ENCODE data around the gene MLX.
"Not testable (repeated sequence)": the region's sequence is repeated elsewhere in the genome, so short reads cannot be mapped to it uniquely, and the experiment has no call there.

Gene MLX

GRCh38 chr17:42545755-42546505 lies 21.0 kb upstream of the MLX start:
- not testable (repeated sequence) for H3K36me3 ChIP-seq (ENCODE audit: control insufficient read depth, insufficient read depth, low read length); H3K4me3 ChIP-seq (ENCODE audit: low read length); H3K4ac ChIP-seq (ENCODE audit: low read depth, low read length); H3K27ac ChIP-seq (ENCODE audit: low read depth, low read length); H4K8ac ChIP-seq (ENCODE audit: low read depth, low read length); H3K18ac ChIP-seq (ENCODE audit: low read length); H3K4me1 ChIP-seq (ENCODE audit: control insufficient read depth, low read depth, low read length); H2BK120ac ChIP-seq (ENCODE audit: low read depth, low read length); H2BK15ac ChIP-seq (replicated peaks; ENCODE audit: low read depth); H3K4me2 ChIP-seq (ENCODE audit: low read length); H4K5ac ChIP-seq (ENCODE audit: low read length); H3K23ac ChIP-seq (ENCODE audit: low read length); H2BK5ac ChIP-seq (ENCODE audit: low read length); DNase-seq; H3K79me2 ChIP-seq (ENCODE audit: control insufficient read depth, insufficient read depth, low read length); H3K27me3 ChIP-seq (ENCODE audit: insufficient read depth, low read length, poor library complexity); H3K9ac ChIP-seq (ENCODE audit: low read length); H2AK5ac ChIP-seq (ENCODE audit: low read length); H3K79me1 ChIP-seq (ENCODE audit: low read length); H3K56ac ChIP-seq (ENCODE audit: low read length)
- no CpG with 5 or more reads among the region's 9 CpGs for WGBS (ENCODE audit: extremely low coverage, insufficient coverage, low lambda C conversion rate)

GRCh38 chr17:42547001-42547461 lies 19.9 kb upstream of the MLX start:
- H3K56ac ChIP-seq (ENCODE audit: low read length), result no peak overlapping the region
- no peak overlapping the region for H2AK5ac ChIP-seq (ENCODE audit: low read length)
- H3K79me2 ChIP-seq (ENCODE audit: control insufficient read depth, insufficient read depth, low read length), result no peaks in the 10 kb centered on the region
- H2BK120ac ChIP-seq (ENCODE audit: low read depth, low read length), result no peak overlapping the region
- H3K4me3 ChIP-seq (ENCODE audit: low read length), result no peak overlapping the region
- no peak overlapping the region for H4K8ac ChIP-seq (ENCODE audit: low read depth, low read length)
- no peak overlapping the region for H3K23ac ChIP-seq (ENCODE audit: low read length)
- H3K4me2 ChIP-seq (ENCODE audit: low read length), result no peak overlapping the region
- H2BK15ac ChIP-seq (replicated peaks; ENCODE audit: low read depth), result no peak overlapping the region
- DNase-seq, result no peak
- H2BK5ac ChIP-seq (ENCODE audit: low read length), result no peak overlapping the region
- H3K36me3 ChIP-seq (ENCODE audit: control insufficient read depth, insufficient read depth, low read length), result no peaks in the 10 kb centered on the region
- no peaks in the 10 kb centered on the region for H3K79me1 ChIP-seq (ENCODE audit: low read length)
- no peaks in the 10 kb centered on the region for H3K4me1 ChIP-seq (ENCODE audit: control insufficient read depth, low read depth, low read length)
- H3K18ac ChIP-seq (ENCODE audit: low read length), result no peak overlapping the region
- H3K9ac ChIP-seq (ENCODE audit: low read length), result no peak overlapping the region
- no peaks in the 10 kb centered on the region for H3K27me3 ChIP-seq (ENCODE audit: insufficient read depth, low read length, poor library complexity)
- H4K5ac ChIP-seq (ENCODE audit: low read length), result no peak overlapping the region
- no peak overlapping the region for H3K27ac ChIP-seq (ENCODE audit: low read depth, low read length)
- no CpG with 5 or more reads among the region's 23 CpGs for WGBS (ENCODE audit: extremely low coverage, insufficient coverage, low lambda C conversion rate)
- no peak overlapping the region for H3K4ac ChIP-seq (ENCODE audit: low read depth, low read length)

GRCh38 chr17:42547698-42548069 lies 19.2 kb upstream of the MLX start:
- Histone ChIP-seq H3K36me3 (ENCODE audit: control insufficient read depth, insufficient read depth, low read length) (no peaks in the 10 kb centered on the region), H3K4me1 (ENCODE audit: control insufficient read depth, low read depth, low read length) (no peaks in the 10 kb centered on the region), H2BK5ac (ENCODE audit: low read length) (no peak overlapping the region), H4K5ac (ENCODE audit: low read length) (no peak overlapping the region), H4K8ac (ENCODE audit: low read depth, low read length) (no peak overlapping the region), H2AK5ac (ENCODE audit: low read length) (no peak overlapping the region), H3K23ac (ENCODE audit: low read length) (no peak overlapping the region), H3K27me3 (ENCODE audit: insufficient read depth, low read length, poor library complexity) (no peaks in the 10 kb centered on the region), H3K79me1 (ENCODE audit: low read length) (no peaks in the 10 kb centered on the region), H3K18ac (ENCODE audit: low read length) (no peak overlapping the region), H2BK15ac (replicated peaks; ENCODE audit: low read depth) (no peak overlapping the region), H3K27ac (ENCODE audit: low read depth, low read length) (no peak overlapping the region), H3K4ac (ENCODE audit: low read depth, low read length) (no peak overlapping the region), H3K4me3 (ENCODE audit: low read length) (no peak overlapping the region), H3K79me2 (ENCODE audit: control insufficient read depth, insufficient read depth, low read length) (no peaks in the 10 kb centered on the region), H3K9ac (ENCODE audit: low read length) (peak overlapping the region; percentile 56), H3K4me2 (ENCODE audit: low read length) (peak overlapping the region; percentile 53), H2BK120ac (ENCODE audit: low read depth, low read length) (no peak overlapping the region), H3K56ac (ENCODE audit: low read length) (no peak overlapping the region)
- DNase-seq, result no peak
- no CpG with 5 or more reads among the region's 14 CpGs for WGBS (ENCODE audit: extremely low coverage, insufficient coverage, low lambda C conversion rate)

GRCh38 chr17:42548070-42548837 lies 18.6 kb upstream of the MLX start:
- Histone ChIP-seq H3K18ac (ENCODE audit: low read length) (no peak overlapping the region), H2BK120ac (ENCODE audit: low read depth, low read length) (no peak overlapping the region), H3K4ac (ENCODE audit: low read depth, low read length) (no peak overlapping the region), H4K8ac (ENCODE audit: low read depth, low read length) (no peak overlapping the region), H3K23ac (ENCODE audit: low read length) (no peak overlapping the region), H3K36me3 (ENCODE audit: control insufficient read depth, insufficient read depth, low read length) (no peaks in the 10 kb centered on the region), H2AK5ac (ENCODE audit: low read length) (no peak overlapping the region), H3K4me3 (ENCODE audit: low read length) (no peak overlapping the region), H3K4me1 (ENCODE audit: control insufficient read depth, low read depth, low read length) (no peaks in the 10 kb centered on the region), H3K56ac (ENCODE audit: low read length) (peak overlapping the region; percentile 81), H3K79me2 (ENCODE audit: control insufficient read depth, insufficient read depth, low read length) (no peaks in the 10 kb centered on the region), H3K79me1 (ENCODE audit: low read length) (no peaks in the 10 kb centered on the region), H2BK5ac (ENCODE audit: low read length) (no peak overlapping the region), H3K27me3 (ENCODE audit: insufficient read depth, low read length, poor library complexity) (no peaks in the 10 kb centered on the region), H3K9ac (ENCODE audit: low read length) (peak overlapping the region; percentile 56), H3K4me2 (ENCODE audit: low read length) (peak overlapping the region; percentile 63), H4K5ac (ENCODE audit: low read length) (no peak overlapping the region), H2BK15ac (replicated peaks; ENCODE audit: low read depth) (no peak overlapping the region), H3K27ac (ENCODE audit: low read depth, low read length) (no peak overlapping the region)
- peak; percentile 94 for DNase-seq
- no CpG with 5 or more reads among the region's 74 CpGs for WGBS (ENCODE audit: extremely low coverage, insufficient coverage, low lambda C conversion rate)

DNA sequence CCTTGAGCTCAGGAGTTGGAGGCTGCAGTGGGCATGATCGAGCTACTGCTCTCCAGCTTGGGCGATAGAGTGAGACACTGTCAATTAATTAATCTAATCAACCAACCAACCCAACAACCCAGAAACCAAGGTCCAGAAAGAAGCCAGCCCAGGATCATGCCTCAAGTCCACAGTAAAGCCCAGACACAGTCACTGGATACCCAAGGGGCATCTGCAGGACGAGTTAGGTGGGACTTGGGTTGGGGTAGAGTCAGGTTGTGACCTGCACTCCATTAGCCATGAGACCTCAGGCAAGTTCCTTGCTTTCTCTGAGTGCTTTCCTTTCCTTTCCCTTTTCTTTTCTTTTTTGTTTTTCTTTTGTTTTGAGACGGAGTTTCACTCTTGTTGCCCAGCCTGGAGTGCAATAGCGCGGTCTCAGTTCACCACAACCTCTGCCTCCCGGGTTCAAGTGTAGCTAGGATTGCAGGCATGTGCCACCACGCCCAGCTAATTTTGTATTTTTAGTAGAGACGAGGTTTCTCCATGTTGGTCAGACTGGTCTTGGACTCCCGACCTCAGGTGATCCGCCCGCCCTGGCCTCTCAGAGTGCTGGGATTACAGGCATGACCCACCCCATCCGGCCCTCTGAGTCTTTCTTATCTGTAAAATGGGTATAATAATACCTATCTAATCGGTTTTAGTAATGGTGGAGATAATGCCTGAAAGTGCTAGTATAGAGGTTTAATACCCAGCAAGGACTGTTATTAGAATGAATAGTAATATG lies 17.7 kb upstream of the MLX start:
- no peak overlapping the region for H4K8ac ChIP-seq (ENCODE audit: low read depth, low read length)
- no peaks in the 10 kb centered on the region for H3K79me1 ChIP-seq (ENCODE audit: low read length)
- H3K9ac ChIP-seq (ENCODE audit: low read length), result no peak overlapping the region
- no peak overlapping the region for H3K4me2 ChIP-seq (ENCODE audit: low read length)
- no peak for DNase-seq
- peak overlapping the region; percentile 81 for H3K56ac ChIP-seq (ENCODE audit: low read length)
- peaks cover 2% of the 10 kb centered on the region for H3K4me1 ChIP-seq (ENCODE audit: control insufficient read depth, low read depth, low read length)
- H3K4ac ChIP-seq (ENCODE audit: low read depth, low read length), result no peak overlapping the region
- H3K23ac ChIP-seq (ENCODE audit: low read length), result no peak overlapping the region
- no peak overlapping the region for H2BK5ac ChIP-seq (ENCODE audit: low read length)
- H2BK15ac ChIP-seq (replicated peaks; ENCODE audit: low read depth), result no peak overlapping the region
- whole genome bisulfite sequencing (ENCODE audit: extremely low coverage, insufficient coverage, low lambda C conversion rate), result no CpG with 5 or more reads among the region's 14 CpGs
- H3K27me3 ChIP-seq (ENCODE audit: insufficient read depth, low read length, poor library complexity), result no peaks in the 10 kb centered on the region
- no peak overlapping the region for H3K4me3 ChIP-seq (ENCODE audit: low read length)
- H2AK5ac ChIP-seq (ENCODE audit: low read length), result no peak overlapping the region
- no peaks in the 10 kb centered on the region for H3K79me2 ChIP-seq (ENCODE audit: control insufficient read depth, insufficient read depth, low read length)
- H2BK120ac ChIP-seq (ENCODE audit: low read depth, low read length), result no peak overlapping the region
- H3K36me3 ChIP-seq (ENCODE audit: control insufficient read depth, insufficient read depth, low read length), result no peaks in the 10 kb centered on the region
- no peak overlapping the region for H3K18ac ChIP-seq (ENCODE audit: low read length)
- H3K27ac ChIP-seq (ENCODE audit: low read depth, low read length), result no peak overlapping the region
- H4K5ac ChIP-seq (ENCODE audit: low read length), result no peak overlapping the region
